Naive thymus-derived CD8-positive, alpha-beta T cell (primary cell): ENCODE results near the gene NUF2. TPM values are rescaled to one million over a fixed set of nuclear protein-coding genes. Genes with fewer than 3 reads are reported as not detected.

Experiments
- ATAC-seq, 2 donors: fragments of 150-1000 bp; cut with Tn5 transposase in 1 of 2; sonication (Bioruptor Pico), chemical (Tn5 transposase) in 1 of 2; 1 replicate in 1 of 2; 2 replicates in 1 of 2; pipeline ENCODE4 v1.10.0; 2021; ENCODE audit warnings: mild to moderate bottlenecking in 2 of 2, moderate library complexity in 2 of 2
- POLR2A ChIA-PET: fragments of 350-600 bp; sonication (Branson Sonifier 250); formaldehyde crosslinking; loops from one replicate; lab custom pipeline; 2021; ENCODE audit warnings: antibody characterized with exemption; lab: Charles Lee
- DNase-seq, 10 donors: peaks; one replicate each; pipeline versions ENCODE4 v3.0.0 to v3.0.0-alpha.2; 2020 to 2022
- H3K27ac Mint-ChIP-seq, 10 donors: one replicate each; pipeline ENCODE4 v1.8.0; 2020 to 2022; ENCODE audit warnings: mild to moderate bottlenecking in 10 of 10, mixed read lengths in 10 of 10, moderate library complexity in 4 of 10, inconsistent platforms in 1 of 10
- H3K27me3 Mint-ChIP-seq, 5 donors: one replicate each; pipeline ENCODE4 v1.8.0; 2021 to 2022; ENCODE audit warnings: mixed read lengths in 5 of 5
- H3K36me3 Mint-ChIP-seq, 3 donors: one replicate each; pipeline ENCODE4 v1.8.0; 2020 to 2022; ENCODE audit warnings: mixed read lengths in 3 of 3, mild to moderate bottlenecking in 2 of 3, inconsistent platforms in 1 of 3
- H3K4me1 Mint-ChIP-seq, 4 donors: one replicate each; pipeline ENCODE4 v1.8.0; 2021 to 2022; ENCODE audit warnings: mixed read lengths in 4 of 4
- H3K4me3 Mint-ChIP-seq, 10 donors: one replicate each; pipeline ENCODE4 v1.8.0; 2020 to 2022; ENCODE audit warnings: mild to moderate bottlenecking in 10 of 10, mixed read lengths in 10 of 10, moderate library complexity in 6 of 10, inconsistent platforms in 1 of 10
- H3K9me3 Mint-ChIP-seq, 9 donors: one replicate each; pipeline ENCODE4 v1.8.0; 2020 to 2022; ENCODE audit warnings: mixed read lengths in 9 of 9, mild to moderate bottlenecking in 3 of 9, inconsistent platforms in 1 of 9, moderate library complexity in 1 of 9
- polyA plus RNA-seq, 3 donors: library from polyadenylated mRNA; unstranded; fragments of 300-500 nt; fragmentation: Illumina TruSeq; gene quantifications; one replicate each; pipeline ENCODE4 v1.2.3, GENCODE V29; 2021
- total RNA-seq, 8 experiments: library from RNA in 2 of 8; stranded (reverse) in 2 of 8; gene quantifications; one replicate each; pipeline ENCODE4 v1.2.3 and lab custom pipeline; 2021 to 2026

The NUF2 gene
- total and polyA plus RNA-seq, 5 experiments from 2014 or later: 0.33 to 3.5 (median 1.3) TPM

DNA sequence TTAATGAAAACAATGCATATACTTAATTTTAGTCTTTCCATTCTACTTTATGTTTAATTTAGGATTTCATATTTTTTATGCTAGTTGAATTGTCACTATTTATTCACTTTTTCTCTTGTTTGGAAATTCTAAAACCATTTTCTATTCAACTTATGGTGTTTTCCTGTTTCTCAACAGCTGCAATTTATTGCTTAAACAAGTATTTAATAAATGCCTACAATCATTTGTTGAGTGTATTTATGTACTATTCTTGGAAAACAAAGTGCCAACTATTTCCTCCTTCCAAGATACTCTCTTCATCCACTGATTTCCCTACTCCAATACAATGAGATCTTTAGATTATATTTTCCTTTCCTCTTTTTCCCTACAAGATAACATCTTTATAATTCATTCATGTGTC is 65.4 kb downstream of the NUF2 start:
- POLR2A ChIA-PET: no interaction called here
- H3K4me3 Mint-ChIP-seq: no peak overlapping the region
- H3K9me3 Mint-ChIP-seq: no peaks in the 10 kb centered on the region
- DNase-seq: no peak
- no peaks in the 10 kb centered on the region for H3K36me3 Mint-ChIP-seq
- H3K27me3 Mint-ChIP-seq: peaks cover 20 to 49% (median 27%) of the 10 kb centered on the region in 5 donors
- no peak overlapping the region for H3K27ac Mint-ChIP-seq
- ATAC-seq: no peak
- no peaks in the 10 kb centered on the region for H3K4me1 Mint-ChIP-seq

GRCh38 chr1:163388970-163389369 is 67.2 kb downstream of the NUF2 start:
- no peaks in the 10 kb centered on the region for H3K36me3 Mint-ChIP-seq
- ATAC-seq (no peak), DNase-seq (no peak)
- POLR2A ChIA-PET: no interaction called here
- H3K9me3 Mint-ChIP-seq: no peaks in the 10 kb centered on the region
- H3K27me3 Mint-ChIP-seq: peaks cover 19 to 52% (median 26%) of the 10 kb centered on the region in 5 donors
- H3K27ac Mint-ChIP-seq: no peak overlapping the region
- no peak overlapping the region for H3K4me3 Mint-ChIP-seq
- H3K4me1 Mint-ChIP-seq: no peaks in the 10 kb centered on the region

DNA sequence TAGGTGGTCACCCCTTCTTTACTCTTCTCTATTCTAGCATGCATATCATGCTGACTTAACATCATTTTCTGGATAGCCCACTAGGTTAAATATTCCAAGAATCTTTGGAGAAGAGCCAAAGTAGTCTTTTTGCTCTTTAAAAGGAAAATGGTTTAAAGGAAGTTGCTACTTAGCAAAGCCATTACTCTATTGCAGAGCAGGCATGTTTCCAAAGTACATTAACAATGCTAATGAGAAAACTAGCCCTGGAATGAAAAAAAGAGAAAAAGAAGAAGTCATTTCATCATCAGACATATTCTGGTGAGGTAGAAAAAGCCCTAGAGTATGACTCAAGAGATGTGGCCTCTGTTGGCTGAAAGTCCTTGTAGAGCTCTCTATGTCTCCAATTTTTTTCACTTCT is 74.0 kb downstream of the NUF2 start:
- Mint-ChIP-seq H3K27ac (no peak overlapping the region), H3K9me3 (no peaks in the 10 kb centered on the region), H3K4me3 (no peak overlapping the region), H3K27me3 (peaks cover 12 to 39% (median 29%) of the 10 kb centered on the region in 5 donors), H3K36me3 (no peaks in the 10 kb centered on the region), H3K4me1 (no peaks in the 10 kb centered on the region)
- DNase-seq (no peak), ATAC-seq (no peak)
- POLR2A ChIA-PET: no interaction called here

DNA sequence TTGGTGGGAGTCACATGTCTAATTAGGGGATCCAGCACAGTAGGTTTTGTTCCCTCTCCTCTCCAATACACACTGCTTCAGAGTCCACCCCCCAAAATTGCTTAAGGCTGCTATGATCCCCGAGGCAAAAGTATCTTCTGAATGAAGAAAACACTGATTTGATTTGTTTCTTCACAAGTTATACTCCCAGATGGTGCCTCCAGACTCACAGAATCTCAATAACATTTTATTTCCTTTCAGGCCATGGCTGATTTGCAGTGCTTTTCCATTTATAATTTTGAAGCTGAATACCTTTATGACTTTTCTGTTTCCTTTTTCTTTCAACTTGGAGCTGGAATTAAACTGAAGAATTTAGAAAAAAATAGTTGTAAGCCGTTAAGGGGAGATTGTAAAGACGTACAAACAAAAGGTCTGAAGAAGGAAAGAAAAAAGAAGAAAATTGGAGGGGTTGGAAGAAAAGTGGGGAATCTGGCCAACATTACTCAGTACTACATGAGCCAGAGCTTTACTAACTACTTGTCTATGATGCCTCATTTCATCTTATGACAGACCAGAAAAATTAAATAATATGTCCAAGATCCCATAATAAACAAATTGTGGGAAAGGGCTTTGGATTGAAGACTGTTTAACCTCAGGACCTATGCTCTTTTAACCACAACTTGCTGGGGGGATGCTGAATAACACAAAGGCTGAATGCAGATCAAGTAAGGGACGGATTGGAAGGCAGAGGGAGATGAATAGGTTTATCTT is 75.9 kb downstream of the NUF2 start:
- Mint-ChIP-seq H3K4me3 (no peak overlapping the region), H3K4me1 (no peaks in the 10 kb centered on the region), H3K36me3 (no peaks in the 10 kb centered on the region), H3K9me3 (no peaks in the 10 kb centered on the region), H3K27ac (no peak overlapping the region), H3K27me3 (peaks cover 12 to 47% (median 25%) of the 10 kb centered on the region in 5 donors)
- POLR2A ChIA-PET: no interaction called here
- ATAC-seq (no peak), DNase-seq (no peak)

DNA sequence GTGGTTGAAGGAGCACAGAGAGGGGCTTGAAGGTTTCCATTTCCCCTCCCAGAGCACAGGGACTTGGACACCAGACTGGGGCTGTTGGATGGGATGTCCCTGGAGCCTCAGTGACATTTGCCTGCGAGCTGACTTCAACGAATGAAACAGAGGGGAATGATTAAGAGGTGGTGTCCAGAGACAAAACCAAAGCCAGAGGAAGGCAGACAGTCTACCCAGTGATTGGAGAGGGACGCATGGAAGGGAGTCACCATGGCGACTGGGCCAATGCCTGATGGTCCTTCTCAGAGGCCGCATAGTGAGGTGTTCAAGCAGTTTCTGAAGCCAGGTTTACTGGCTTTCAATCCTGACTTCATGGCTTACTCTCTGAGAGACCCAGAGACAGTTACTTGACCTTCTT is 77.2 kb downstream of the NUF2 start:
- DNase-seq: no peak
- no peaks in the 10 kb centered on the region for H3K4me1 Mint-ChIP-seq
- H3K9me3 Mint-ChIP-seq: no peaks in the 10 kb centered on the region
- peaks cover 12 to 36% (median 23%) of the 10 kb centered on the region in 5 donors for H3K27me3 Mint-ChIP-seq
- H3K4me3 Mint-ChIP-seq: no peak overlapping the region
- no peaks in the 10 kb centered on the region for H3K36me3 Mint-ChIP-seq
- H3K27ac Mint-ChIP-seq: no peak overlapping the region
- ATAC-seq: no peak
- POLR2A ChIA-PET: no interaction called here

DNA sequence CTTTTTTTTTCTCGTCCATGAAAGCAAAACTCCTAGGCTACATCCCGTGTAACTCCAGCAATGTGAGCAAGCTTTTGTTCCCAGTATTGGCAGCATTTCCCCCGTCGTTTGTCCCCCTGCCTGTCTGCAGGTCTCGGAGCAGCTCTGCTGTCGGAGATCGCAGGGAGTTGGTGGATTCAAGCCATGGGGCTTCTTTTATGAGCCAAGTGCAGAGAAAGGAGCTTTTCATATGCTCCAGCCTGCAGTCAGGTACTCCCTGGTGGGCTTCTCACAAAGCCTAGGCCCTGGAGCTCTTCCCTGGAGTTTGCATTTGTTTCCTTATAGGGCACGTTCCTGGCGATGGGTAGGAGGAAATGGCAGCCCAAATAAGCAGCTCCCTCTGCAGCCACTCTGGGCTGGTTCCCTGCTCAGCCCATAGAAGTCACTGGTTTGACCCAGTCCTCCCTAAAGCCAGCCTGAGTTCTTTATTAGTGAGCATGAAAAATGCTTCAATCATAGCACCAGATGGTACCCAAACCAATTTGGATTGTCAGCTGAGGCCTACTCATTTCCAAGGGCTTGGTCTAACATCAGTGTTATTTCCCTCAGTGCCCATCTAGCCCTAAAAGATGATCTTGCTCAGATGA is 78.3 kb downstream of the NUF2 start:
- H3K27ac Mint-ChIP-seq: no peak overlapping the region
- no peak overlapping the region for H3K4me3 Mint-ChIP-seq
- H3K27me3 Mint-ChIP-seq: peaks cover 5 to 31% (median 20%) of the 10 kb centered on the region in 5 donors
- no peaks in the 10 kb centered on the region for H3K36me3 Mint-ChIP-seq
- H3K9me3 Mint-ChIP-seq: no peaks in the 10 kb centered on the region
- DNase-seq (no peak), ATAC-seq (no peak)
- no peaks in the 10 kb centered on the region for H3K4me1 Mint-ChIP-seq
- POLR2A ChIA-PET: no interaction called here

GRCh38 chr1:163401211-163401610 is 79.5 kb downstream of the NUF2 start:
- Mint-ChIP-seq H3K9me3 (no peaks in the 10 kb centered on the region), H3K36me3 (no peaks in the 10 kb centered on the region), H3K27ac (no peak overlapping the region), H3K4me1 (no peaks in the 10 kb centered on the region), H3K4me3 (no peak overlapping the region), H3K27me3 (peaks cover 3 to 30% (median 20%) of the 10 kb centered on the region in 5 donors)
- ATAC-seq (no peak), DNase-seq (no peak)
- POLR2A ChIA-PET: no interaction called here

Other genes starting within 250 kb of the NUF2 start
- gene RGS5, start 119.0 kb upstream of the NUF2 start, total RNA-seq: 1 to 10 TPM; 1.4 to 1.6 TPM
- 1 to 10 TPM in 2 of 3 donors, under 1 TPM in 1; 0.77 to 3.8 (median 3.8) TPM for gene RGS5, start 119.0 kb upstream of the NUF2 start, polyA plus RNA-seq